Measurements from ENCODE around the gene DAP. TPM values are rescaled to one million over a fixed set of nuclear protein-coding genes. Genes with fewer than 3 reads are reported as not detected.

DAP gene
- total RNA-seq, 4 donors from 2014 or later = 52.0 to 138 (median 111) TPM

GRCh38 chr5:10743951-10744350, 17.1 kb downstream of the DAP start:
- Histone ChIP-seq H3K4me1 (peaks cover 0 to 16% (median 3%) of the 10 kb centered on the region in 4 donors), H3K27ac (no peak overlapping the region), H3K4me3 (no peak overlapping the region), H3K36me3 (peaks cover 0 to 52% (median 0%) of the 10 kb centered on the region in 3 donors), H3K27me3 (no peaks in the 10 kb centered on the region), H3K9me3 (no peaks in the 10 kb centered on the region)
- DNase-seq = no peak
- TF ChIP-seq POLR2A (IDR thresholded peaks at IDR 0.05) (no peak), CTCF (IDR thresholded peaks at IDR 0.05) (no peak)

- Histone ChIP-seq H3K4me3 (no peak overlapping the region), H3K4me1 (peaks cover 0 to 16% (median 3%) of the 10 kb centered on the region in 4 donors), H3K36me3 (peaks cover 0 to 52% (median 0%) of the 10 kb centered on the region in 3 donors), H3K27ac (no peak overlapping the region), H3K27me3 (no peaks in the 10 kb centered on the region), H3K9me3 (no peaks in the 10 kb centered on the region)
- no peak for DNase-seq
- TF ChIP-seq POLR2A (IDR thresholded peaks at IDR 0.05) (no peak), CTCF (IDR thresholded peaks at IDR 0.05) (no peak)
These were observed 17.5 kb downstream of the DAP start for GRCh38 chr5:10743526-10743925.

- Histone ChIP-seq H3K4me1 (peaks cover 0 to 6% (median 0%) of the 10 kb centered on the region in 4 donors), H3K36me3 (peaks cover 0 to 44% (median 0%) of the 10 kb centered on the region in 3 donors), H3K27ac (no peak overlapping the region), H3K27me3 (no peaks in the 10 kb centered on the region), H3K4me3 (no peak overlapping the region), H3K9me3 (no peaks in the 10 kb centered on the region)
- DNase-seq = no peak
- TF ChIP-seq CTCF (IDR thresholded peaks at IDR 0.05) = no peak
- no peak for TF ChIP-seq POLR2A (IDR thresholded peaks at IDR 0.05)
These were observed 19.4 kb downstream of the DAP start for GRCh38 chr5:10741661-10742060.

- Histone ChIP-seq H3K4me3 (no peak overlapping the region), H3K27ac (no peak overlapping the region), H3K36me3 (peaks cover 0 to 32% (median 0%) of the 10 kb centered on the region in 3 donors), H3K4me1 (peaks cover 0 to 9% (median 0%) of the 10 kb centered on the region in 4 donors), H3K9me3 (no peaks in the 10 kb centered on the region), H3K27me3 (no peaks in the 10 kb centered on the region)
- DNase-seq = no peak
- TF ChIP-seq POLR2A (IDR thresholded peaks at IDR 0.05) (no peak), CTCF (IDR thresholded peaks at IDR 0.05) (no peak)
These were observed 20.6 kb downstream of the DAP start for GRCh38 chr5:10740384-10740783.

GRCh38 chr5:10737880-10738279, 23.2 kb downstream of the DAP start:
- Histone ChIP-seq H3K27me3 (no peaks in the 10 kb centered on the region), H3K4me1 (peaks cover 0 to 9% (median 0%) of the 10 kb centered on the region in 4 donors), H3K9me3 (no peaks in the 10 kb centered on the region), H3K36me3 (peaks cover 0 to 17% (median 0%) of the 10 kb centered on the region in 3 donors), H3K4me3 (no peak overlapping the region), H3K27ac (no peak overlapping the region)
- DNase-seq = no peak
- TF ChIP-seq POLR2A (IDR thresholded peaks at IDR 0.05) (no peak), CTCF (IDR thresholded peaks at IDR 0.05) (no peak)

- Histone ChIP-seq H3K4me3 (no peak overlapping the region), H3K36me3 (peaks cover 0 to 13% (median 0%) of the 10 kb centered on the region in 3 donors), H3K27me3 (no peaks in the 10 kb centered on the region), H3K27ac (no peak overlapping the region), H3K4me1 (peaks cover 0 to 9% (median 0%) of the 10 kb centered on the region in 4 donors), H3K9me3 (no peaks in the 10 kb centered on the region)
- DNase-seq = no peak
- TF ChIP-seq CTCF (IDR thresholded peaks at IDR 0.05) (no peak), POLR2A (IDR thresholded peaks at IDR 0.05) (no peak)
These were observed 24.2 kb downstream of the DAP start for GRCh38 chr5:10736808-10737207.

Data from Peyer's patch (tissue), 4 donors.